ENCODE data around the gene COPZ1. TPM values are rescaled to one million over a fixed set of nuclear protein-coding genes. Genes with fewer than 3 reads are reported as not detected.

Gene COPZ1
- total and polyA plus RNA-seq, 9 of the 15 experiments (the other 6 are each of a cell fraction or from before 2014, with no cell fraction given): 137 to 487 (median 233) TPM

DNA sequence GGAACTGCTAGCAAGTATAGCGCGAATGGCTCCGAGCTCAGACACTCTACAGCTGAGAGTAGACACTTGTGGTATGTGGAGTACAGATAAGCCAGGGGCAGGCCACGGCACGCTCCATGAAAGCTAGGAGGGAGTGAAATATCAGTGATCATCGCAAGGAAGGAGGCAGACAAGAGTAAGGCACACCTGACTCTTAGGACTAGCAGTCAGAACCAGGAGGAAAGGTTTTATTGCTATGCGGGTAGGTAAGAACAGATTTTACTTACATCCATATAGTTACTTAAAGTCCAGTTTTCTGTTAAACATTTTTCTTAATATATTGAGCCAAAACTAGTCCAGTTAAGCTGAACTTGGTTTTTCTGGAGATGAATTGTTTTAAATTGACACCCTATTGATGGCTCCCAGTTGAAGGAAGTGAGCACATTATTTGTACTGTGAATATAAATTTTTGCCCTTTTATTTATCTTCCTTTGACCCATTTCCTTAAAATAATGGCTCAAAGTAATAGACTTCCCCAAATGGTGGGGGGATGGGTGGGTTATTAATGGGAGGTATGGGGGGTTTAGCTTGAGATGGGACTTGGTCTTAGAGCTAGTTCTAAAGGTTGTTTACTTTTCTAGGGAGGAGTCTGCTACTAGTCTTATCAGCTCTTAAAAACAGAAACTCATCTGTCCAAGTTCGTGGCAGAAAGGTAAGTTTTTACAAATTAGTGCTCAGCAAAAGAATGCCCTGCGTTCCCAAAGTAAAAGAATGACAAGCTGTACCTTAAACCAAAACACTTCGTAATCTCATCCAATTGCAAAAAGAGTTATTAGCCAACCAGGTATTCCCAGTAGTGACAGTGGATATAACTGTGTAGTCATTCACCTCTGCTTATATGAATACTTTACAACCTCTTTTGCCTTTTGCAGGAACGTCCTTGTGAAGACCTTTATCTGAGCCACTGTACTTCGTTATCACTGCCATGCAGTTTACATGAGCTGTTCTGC lies 38.6 kb upstream of the COPZ1 start (continued):
- TF ChIP-seq CREB3 (tag; conservative IDR thresholded peaks at IDR 0.05; ENCODE audit: low read depth) (no peak), MEF2A (IDR thresholded peaks at IDR 0.05; ENCODE audit: control insufficient read depth, low read depth, low read length) (no peak), ZNF561 (CRISPR knock-in tag; conservative IDR thresholded peaks at IDR 0.05) (no peak), RHOXF2B (CRISPR knock-in tag; conservative IDR thresholded peaks at IDR 0.05) (no peak), FOXK1 (CRISPR knock-in tag; IDR thresholded peaks at IDR 0.05; ENCODE audit: borderline replicate concordance) (no peak), TCF15 (CRISPR knock-in tag; IDR thresholded peaks at IDR 0.05) (no peak), MTA1 (IDR thresholded peaks at IDR 0.05; ENCODE audit: borderline replicate concordance) (no peak; the same call in 1 of the 2 replicates), TAL1 (IDR thresholded peaks at IDR 0.05) (peak; percentile 78), RFX5 (IDR thresholded peaks at IDR 0.05; ENCODE audit: low read depth, low read length) (no peak), CREBBP (IDR thresholded peaks at IDR 0.05; ENCODE audit: low read depth, low read length) (no peak), ATF7 (IDR thresholded peaks at IDR 0.05) (no peak), ZNF766 (CRISPR knock-in tag; conservative IDR thresholded peaks at IDR 0.05) (no peak), ZNF23 (CRISPR knock-in tag; IDR thresholded peaks at IDR 0.05) (0 out of 2 replicates have a peak, but pooled peaks have one; percentile 45), ZNF3 (CRISPR knock-in tag; IDR thresholded peaks at IDR 0.05) (no peak)
- TF ChIP-seq, protein P1, sequence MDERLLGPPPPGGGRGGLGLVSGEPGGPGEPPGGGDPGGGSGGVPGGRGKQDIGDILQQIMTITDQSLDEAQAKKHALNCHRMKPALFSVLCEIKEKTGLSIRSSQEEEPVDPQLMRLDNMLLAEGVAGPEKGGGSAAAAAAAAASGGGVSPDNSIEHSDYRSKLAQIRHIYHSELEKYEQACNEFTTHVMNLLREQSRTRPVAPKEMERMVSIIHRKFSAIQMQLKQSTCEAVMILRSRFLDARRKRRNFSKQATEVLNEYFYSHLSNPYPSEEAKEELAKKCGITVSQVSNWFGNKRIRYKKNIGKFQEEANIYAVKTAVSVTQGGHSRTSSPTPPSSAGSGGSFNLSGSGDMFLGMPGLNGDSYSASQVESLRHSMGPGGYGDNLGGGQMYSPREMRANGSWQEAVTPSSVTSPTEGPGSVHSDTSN (CRISPR knock-in tag; IDR thresholded peaks at IDR 0.05; ENCODE audit: low read depth): no peak
- TF ChIP-seq, protein P1 (tag; conservative IDR thresholded peaks at IDR 0.05; ENCODE audit: low read depth): 0 out of 2 replicates have a peak, but pooled peaks have one; percentile 6
- TF ChIP-seq, protein P2, sequence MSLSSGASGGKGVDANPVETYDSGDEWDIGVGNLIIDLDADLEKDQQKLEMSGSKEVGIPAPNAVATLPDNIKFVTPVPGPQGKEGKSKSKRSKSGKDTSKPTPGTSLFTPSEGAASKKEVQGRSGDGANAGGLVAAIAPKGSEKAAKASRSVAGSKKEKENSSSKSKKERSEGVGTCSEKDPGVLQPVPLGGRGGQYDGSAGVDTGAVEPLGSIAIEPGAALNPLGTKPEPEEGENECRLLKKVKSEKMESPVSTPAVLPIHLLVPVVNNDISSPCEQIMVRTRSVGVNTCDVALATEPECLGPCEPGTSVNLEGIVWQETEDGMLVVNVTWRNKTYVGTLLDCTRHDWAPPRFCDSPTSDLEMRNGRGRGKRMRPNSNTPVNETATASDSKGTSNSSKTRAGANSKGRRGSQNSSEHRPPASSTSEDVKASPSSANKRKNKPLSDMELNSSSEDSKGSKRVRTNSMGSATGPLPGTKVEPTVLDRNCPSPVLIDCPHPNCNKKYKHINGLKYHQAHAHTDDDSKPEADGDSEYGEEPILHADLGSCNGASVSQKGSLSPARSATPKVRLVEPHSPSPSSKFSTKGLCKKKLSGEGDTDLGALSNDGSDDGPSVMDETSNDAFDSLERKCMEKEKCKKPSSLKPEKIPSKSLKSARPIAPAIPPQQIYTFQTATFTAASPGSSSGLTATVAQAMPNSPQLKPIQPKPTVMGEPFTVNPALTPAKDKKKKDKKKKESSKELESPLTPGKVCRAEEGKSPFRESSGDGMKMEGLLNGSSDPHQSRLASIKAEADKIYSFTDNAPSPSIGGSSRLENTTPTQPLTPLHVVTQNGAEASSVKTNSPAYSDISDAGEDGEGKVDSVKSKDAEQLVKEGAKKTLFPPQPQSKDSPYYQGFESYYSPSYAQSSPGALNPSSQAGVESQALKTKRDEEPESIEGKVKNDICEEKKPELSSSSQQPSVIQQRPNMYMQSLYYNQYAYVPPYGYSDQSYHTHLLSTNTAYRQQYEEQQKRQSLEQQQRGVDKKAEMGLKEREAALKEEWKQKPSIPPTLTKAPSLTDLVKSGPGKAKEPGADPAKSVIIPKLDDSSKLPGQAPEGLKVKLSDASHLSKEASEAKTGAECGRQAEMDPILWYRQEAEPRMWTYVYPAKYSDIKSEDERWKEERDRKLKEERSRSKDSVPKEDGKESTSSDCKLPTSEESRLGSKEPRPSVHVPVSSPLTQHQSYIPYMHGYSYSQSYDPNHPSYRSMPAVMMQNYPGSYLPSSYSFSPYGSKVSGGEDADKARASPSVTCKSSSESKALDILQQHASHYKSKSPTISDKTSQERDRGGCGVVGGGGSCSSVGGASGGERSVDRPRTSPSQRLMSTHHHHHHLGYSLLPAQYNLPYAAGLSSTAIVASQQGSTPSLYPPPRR (CRISPR knock-in tag; IDR thresholded peaks at IDR 0.05; ENCODE audit: borderline replicate concordance): no peak
- TF ChIP-seq, protein P3, sequence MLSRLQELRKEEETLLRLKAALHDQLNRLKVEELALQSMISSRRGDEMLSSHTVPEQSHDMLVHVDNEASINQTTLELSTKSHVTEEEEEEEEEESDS (CRISPR knock-in tag; IDR thresholded peaks at IDR 0.05): no peak
